Measurements from ENCODE around the gene TECTB. TPM values are rescaled to one million over a fixed set of nuclear protein-coding genes. Genes with fewer than 3 reads are reported as not detected.

The TECTB gene
- total and polyA plus RNA-seq, 12 donors, result not detected

DNA sequence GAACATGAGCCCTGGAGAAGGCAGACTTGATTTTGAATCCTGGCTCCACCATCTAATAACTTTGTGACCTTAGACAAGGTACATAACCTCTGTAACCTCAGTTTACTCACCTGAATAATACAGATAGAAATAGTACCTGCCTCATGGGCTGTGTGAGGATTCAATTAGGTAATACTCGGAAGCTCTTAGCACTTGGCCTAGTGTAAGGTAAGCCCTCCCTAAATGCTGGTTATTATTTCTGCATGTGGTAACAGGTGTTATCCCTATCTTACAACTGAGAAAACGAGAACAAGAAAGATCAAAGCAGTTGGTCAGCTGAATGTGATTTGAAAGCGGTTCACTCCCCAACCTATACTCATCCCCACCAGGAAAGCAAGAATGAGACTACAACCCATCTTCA lies 62.0 kb downstream of the TECTB start:
- H3K4me1 ChIP-seq, result no peaks in the 10 kb centered on the region
- no peak overlapping the region for H3K27ac ChIP-seq
- TF ChIP-seq, protein P1, sequence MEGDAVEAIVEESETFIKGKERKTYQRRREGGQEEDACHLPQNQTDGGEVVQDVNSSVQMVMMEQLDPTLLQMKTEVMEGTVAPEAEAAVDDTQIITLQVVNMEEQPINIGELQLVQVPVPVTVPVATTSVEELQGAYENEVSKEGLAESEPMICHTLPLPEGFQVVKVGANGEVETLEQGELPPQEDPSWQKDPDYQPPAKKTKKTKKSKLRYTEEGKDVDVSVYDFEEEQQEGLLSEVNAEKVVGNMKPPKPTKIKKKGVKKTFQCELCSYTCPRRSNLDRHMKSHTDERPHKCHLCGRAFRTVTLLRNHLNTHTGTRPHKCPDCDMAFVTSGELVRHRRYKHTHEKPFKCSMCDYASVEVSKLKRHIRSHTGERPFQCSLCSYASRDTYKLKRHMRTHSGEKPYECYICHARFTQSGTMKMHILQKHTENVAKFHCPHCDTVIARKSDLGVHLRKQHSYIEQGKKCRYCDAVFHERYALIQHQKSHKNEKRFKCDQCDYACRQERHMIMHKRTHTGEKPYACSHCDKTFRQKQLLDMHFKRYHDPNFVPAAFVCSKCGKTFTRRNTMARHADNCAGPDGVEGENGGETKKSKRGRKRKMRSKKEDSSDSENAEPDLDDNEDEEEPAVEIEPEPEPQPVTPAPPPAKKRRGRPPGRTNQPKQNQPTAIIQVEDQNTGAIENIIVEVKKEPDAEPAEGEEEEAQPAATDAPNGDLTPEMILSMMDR (IDR thresholded peaks at IDR 0.05), result no peak
- no peaks in the 10 kb centered on the region for H3K36me3 ChIP-seq
- H3K4me3 ChIP-seq, result no peak overlapping the region
- no peaks in the 10 kb centered on the region for H3K27me3 ChIP-seq
- intact Hi-C loops (cut with DNase I), result no loop called here
- WGBS, 2 donors, result 60 to 91% methylated on average over 3 of the region's 3 CpGs
- no peaks in the 10 kb centered on the region for H3K9me3 ChIP-seq
- ATAC-seq (no peak), DNase-seq (no peak)

DNA sequence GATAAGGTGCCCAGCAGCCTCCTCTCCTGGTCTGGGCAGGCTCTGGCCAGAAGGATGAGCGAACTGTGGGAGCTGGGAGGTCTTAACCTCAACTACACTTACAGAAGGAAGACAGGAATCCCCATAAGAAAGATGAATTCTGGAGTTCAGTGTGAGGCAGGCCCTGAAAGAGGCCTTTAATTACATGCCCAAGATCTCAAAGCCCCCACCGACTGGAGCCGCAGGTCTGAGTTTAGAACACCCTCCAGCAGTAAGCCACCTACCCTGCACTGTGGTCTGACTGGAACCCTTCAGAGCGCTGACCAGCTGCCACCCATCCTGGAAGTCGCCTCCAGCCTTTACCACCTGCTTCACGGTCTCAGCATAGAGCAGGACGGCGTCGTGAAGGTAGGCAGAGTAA lies 62.5 kb downstream of the TECTB start:
- Histone ChIP-seq H3K4me3 (no peak overlapping the region), H3K27me3 (no peaks in the 10 kb centered on the region), H3K9me3 (no peaks in the 10 kb centered on the region), H3K27ac (no peak overlapping the region), H3K4me1 (no peaks in the 10 kb centered on the region), H3K36me3 (no peaks in the 10 kb centered on the region)
- ATAC-seq, result no peak
- 92 to 93% methylated on average over 9 of the region's 9 CpGs for WGBS, 2 donors
- TF ChIP-seq, protein P1 (IDR thresholded peaks at IDR 0.05), result no peak
- intact Hi-C loops (cut with DNase I), result no loop called here
- DNase-seq, result no peak

DNA sequence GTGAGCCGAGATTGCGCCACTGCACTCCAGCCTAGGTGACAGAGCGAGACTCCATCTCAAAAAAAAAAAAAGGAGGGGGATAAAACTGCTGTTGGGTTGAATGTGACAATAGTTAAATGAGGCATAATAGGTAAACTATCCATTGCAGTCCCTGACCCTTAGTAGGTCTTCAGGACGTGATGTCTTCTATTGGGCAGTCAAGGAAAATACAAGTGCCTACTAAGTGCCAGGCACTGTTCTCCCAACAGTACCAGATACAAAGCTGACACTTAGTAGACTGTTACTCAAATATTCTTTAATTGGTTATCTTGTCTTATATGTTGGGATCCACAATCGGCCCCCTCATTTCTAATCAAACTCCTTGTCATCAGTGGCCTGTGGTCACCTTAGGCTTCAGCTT lies 63.6 kb downstream of the TECTB start:
- Histone ChIP-seq H3K27ac (no peak overlapping the region), H3K4me1 (peaks cover 0 to under 1% (median 0%) of the 10 kb centered on the region in 9 donors), H3K36me3 (no peaks in the 10 kb centered on the region), H3K27me3 (no peaks in the 10 kb centered on the region), H3K9me3 (no peaks in the 10 kb centered on the region), H3K4me3 (no peak overlapping the region)
- WGBS, 2 donors, result 84 to 90% methylated on average over 5 of the region's 5 CpGs
- DNase-seq (no peak), ATAC-seq (no peak)
- intact Hi-C loops (cut with DNase I), result no loop called here
- TF ChIP-seq, protein P1 (IDR thresholded peaks at IDR 0.05), result no peak

DNA sequence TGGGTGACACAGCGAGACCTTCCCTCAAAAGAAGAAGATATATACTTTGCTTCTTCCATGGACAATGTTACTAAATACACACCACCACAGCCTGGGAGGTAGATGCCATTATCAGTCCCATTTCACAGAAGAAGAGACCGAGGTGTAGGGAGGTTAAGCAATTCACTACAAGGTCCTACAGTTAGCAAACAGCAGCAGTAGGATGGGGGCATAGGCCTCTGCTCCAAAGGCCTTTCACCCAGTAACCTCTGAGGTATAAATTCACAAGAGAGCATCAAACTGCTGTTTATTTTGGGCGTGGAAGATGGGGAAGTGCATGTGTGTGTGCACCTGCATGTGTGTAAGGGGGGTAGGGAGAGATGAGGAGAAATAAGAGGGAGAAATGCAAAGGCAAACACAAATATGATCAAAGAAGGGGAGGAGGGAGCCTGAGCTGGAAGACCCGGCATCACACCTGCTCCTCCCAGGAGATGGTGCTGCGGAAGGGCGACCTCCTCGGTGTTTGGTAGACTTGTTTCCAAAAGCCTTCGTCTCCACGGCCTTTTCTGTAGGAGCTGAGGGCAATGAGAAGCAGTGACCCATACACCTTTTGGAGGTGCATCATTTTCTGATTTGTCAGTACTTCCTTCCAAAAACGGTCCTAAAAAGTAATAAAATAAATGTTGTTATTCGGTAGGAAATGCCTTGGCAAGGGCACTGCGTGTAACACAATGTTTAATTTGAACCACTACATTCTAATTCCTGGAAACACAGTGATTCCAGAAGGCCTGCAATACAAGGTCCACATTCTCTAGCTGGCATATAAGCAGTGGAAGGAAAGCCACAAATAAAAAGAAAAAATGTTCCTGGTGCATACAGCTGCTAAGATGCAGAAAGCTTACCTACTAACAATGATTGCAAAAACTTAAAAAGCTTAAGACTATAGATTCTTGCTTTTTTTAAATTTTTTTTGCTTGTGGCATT lies 64.8 kb downstream of the TECTB start:
- TF ChIP-seq, protein P1 (IDR thresholded peaks at IDR 0.05), result no peak
- no peak overlapping the region for H3K27ac ChIP-seq
- 87 to 89% methylated on average over 12 of the region's 12 CpGs for WGBS, 2 donors
- ATAC-seq (no peak), DNase-seq (no peak)
- H3K4me1 ChIP-seq, result peaks cover 0 to 6% (median 0%) of the 10 kb centered on the region in 9 donors
- H3K9me3 ChIP-seq, result no peaks in the 10 kb centered on the region
- H3K36me3 ChIP-seq, result no peaks in the 10 kb centered on the region
- H3K27me3 ChIP-seq, result no peaks in the 10 kb centered on the region
- intact Hi-C loops (cut with DNase I), result no loop called here
- no peak overlapping the region for H3K4me3 ChIP-seq
